Stimulated activated naive CD8-positive, alpha-beta T cell treated with anti-CD3 and anti-CD28 coated beads, Interleukin-15, Interleukin-2, amounts not matched to agents 100 ng/mL and 50 ng/mL, for 24 hours (primary cell): ENCODE data around the gene CBX7.

ENCODE experiments used
- H3K27ac Mint-ChIP-seq: one replicate; pipeline ENCODE4 v1.8.0; 2021; ENCODE audit warnings: mild to moderate bottlenecking, mixed read lengths
- H3K27me3 Mint-ChIP-seq: one replicate; pipeline ENCODE4 v1.8.0; 2021; ENCODE audit warnings: mixed read lengths
- H3K36me3 Mint-ChIP-seq: one replicate; pipeline ENCODE4 v1.8.0; 2021; ENCODE audit warnings: low read depth, mixed read lengths
- H3K4me1 Mint-ChIP-seq: one replicate; pipeline ENCODE4 v1.8.0; 2021; ENCODE audit warnings: low read depth, mixed read lengths
- H3K4me3 Mint-ChIP-seq: one replicate; pipeline ENCODE4 v1.8.0; 2021; ENCODE audit warnings: mild to moderate bottlenecking, mixed read lengths
- H3K9me3 Mint-ChIP-seq: one replicate; pipeline ENCODE4 v1.8.0; 2021; ENCODE audit warnings: mixed read lengths

Gene CBX7

GRCh38 chr22:39084666-39085065 is 67.8 kb downstream of the CBX7 start:
- H3K4me1 Mint-ChIP-seq, result peaks cover 83% of the 10 kb centered on the region
- H3K36me3 Mint-ChIP-seq, result peaks cover 50% of the 10 kb centered on the region
- H3K4me3 Mint-ChIP-seq, result no peak overlapping the region
- no peaks in the 10 kb centered on the region for H3K9me3 Mint-ChIP-seq
- H3K27ac Mint-ChIP-seq, result no peak overlapping the region
- H3K27me3 Mint-ChIP-seq, result no peaks in the 10 kb centered on the region

DNA sequence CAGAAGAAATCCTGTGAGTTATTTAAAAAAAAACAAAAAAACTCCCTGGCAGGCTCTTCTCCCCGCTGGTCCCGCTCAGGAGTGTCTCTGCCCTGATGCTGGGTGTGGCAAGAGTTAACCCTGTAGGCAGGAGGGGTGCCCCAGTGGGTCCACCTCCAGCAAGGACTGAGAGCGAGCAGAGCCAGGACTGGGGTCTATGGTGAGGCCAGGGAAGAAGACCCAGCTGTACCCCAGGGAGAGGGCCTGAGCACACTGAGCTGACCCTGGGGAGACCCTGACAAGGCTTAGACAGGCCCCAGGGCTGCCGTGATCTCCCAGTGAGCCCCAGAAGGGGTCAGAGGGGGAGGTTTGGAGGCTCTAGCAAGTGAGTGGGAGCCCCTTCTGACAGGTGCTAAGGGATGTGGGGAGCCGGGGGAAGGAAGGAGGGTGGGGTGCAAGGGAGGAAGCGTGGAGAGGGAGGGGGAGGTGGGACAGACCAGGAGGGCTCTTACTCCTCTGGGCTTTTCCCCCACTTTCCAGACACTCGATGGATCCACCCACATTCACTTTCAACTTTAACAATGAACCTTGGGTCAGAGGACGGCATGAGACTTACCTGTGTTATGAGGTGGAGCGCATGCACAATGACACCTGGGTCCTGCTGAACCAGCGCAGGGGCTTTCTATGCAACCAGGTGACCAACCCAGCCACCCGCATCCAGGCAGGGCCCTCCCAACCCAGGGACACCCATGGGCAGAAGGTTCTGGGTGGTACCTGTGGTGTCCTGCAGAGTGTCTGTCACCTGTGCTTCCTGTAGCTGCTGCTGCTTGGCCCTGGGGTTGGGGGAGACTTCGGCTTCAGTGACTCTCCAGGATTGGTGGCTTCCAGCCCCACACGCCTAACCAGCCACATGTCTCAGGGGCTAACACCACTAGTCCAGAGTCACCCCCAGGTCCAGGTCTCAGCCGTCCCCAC is 69.0 kb downstream of the CBX7 start:
- H3K36me3 Mint-ChIP-seq, result peaks cover 53% of the 10 kb centered on the region
- H3K9me3 Mint-ChIP-seq, result no peaks in the 10 kb centered on the region
- no peaks in the 10 kb centered on the region for H3K27me3 Mint-ChIP-seq
- H3K27ac Mint-ChIP-seq, result peak overlapping the region; percentile 45
- H3K4me1 Mint-ChIP-seq, result peaks cover 76% of the 10 kb centered on the region
- H3K4me3 Mint-ChIP-seq, result no peak overlapping the region

GRCh38 chr22:39081598-39081997 is 70.9 kb downstream of the CBX7 start:
- Mint-ChIP-seq H3K27ac (no peak overlapping the region), H3K4me1 (peaks cover 71% of the 10 kb centered on the region), H3K27me3 (no peaks in the 10 kb centered on the region)

GRCh38 chr22:39081016-39081415 is 71.5 kb downstream of the CBX7 start:
- peak overlapping the region; percentile 65 for H3K27ac Mint-ChIP-seq
- H3K4me3 Mint-ChIP-seq, result peak overlapping the region; percentile 62
- H3K9me3 Mint-ChIP-seq, result no peaks in the 10 kb centered on the region
- no peaks in the 10 kb centered on the region for H3K27me3 Mint-ChIP-seq
- H3K36me3 Mint-ChIP-seq, result peaks cover 43% of the 10 kb centered on the region
- H3K4me1 Mint-ChIP-seq, result peaks cover 70% of the 10 kb centered on the region

More at GRCh38 chr22:39081598-39081997, 70.9 kb downstream of the CBX7 start:
- H3K36me3 Mint-ChIP-seq, result peaks cover 48% of the 10 kb centered on the region
- H3K4me3 Mint-ChIP-seq, result peak overlapping the region; percentile 31
- no peaks in the 10 kb centered on the region for H3K9me3 Mint-ChIP-seq
